Panc1 (cell line): ENCODE results near the gene INAFM1. TPM values are rescaled to one million over a fixed set of nuclear protein-coding genes. Genes with fewer than 3 reads are reported as not detected.

Experiments used
- ATAC-seq: fragments of 200-7000 bp; cut with Tn5 transposase; 2 replicates; pipeline ENCODE4 v1.9.1; 2020; ENCODE audit warnings: mild to moderate bottlenecking, moderate library complexity
- BruUV-seq: library from RNA; stranded (reverse); fragments of 400-500 nt; replicated peaks from 2 replicates; lab custom pipeline; 2021; lab: Mats Ljungman, UMichigan
- CTCF ChIA-PET: fragments of 300-600 bp; sonication (Branson Sonifier 250); formaldehyde crosslinking; loops from one replicate; lab custom pipeline; 2022; ENCODE audit warnings: antibody characterized with exemption; lab: Charles Lee
- POLR2A ChIA-PET: fragments of 300-600 bp; sonication (Branson Sonifier 250); formaldehyde crosslinking; loops from one replicate; lab custom pipeline; 2022; ENCODE audit warnings: antibody characterized with exemption; lab: Charles Lee
- DNase-seq: peaks from one replicate; pipeline ENCODE4 v3.0.0-alpha.2; 2010; ENCODE audit warnings: low read depth, low spot score
- H3K27ac ChIP-seq: 2 replicates; pipeline ENCODE4 v1.5.1; 2011; ENCODE audit warnings: mild to moderate bottlenecking, low read length, inconsistent platforms
- H3K27me3 ChIP-seq: fragments of 200-500 bp; sonication (Bioruptor generic); 2 replicates; pipeline ENCODE4 v1.6.0; 2014; ENCODE audit warnings: low read length, inconsistent platforms; ENCODE audit not compliant: control insufficient read depth, insufficient read depth
- H3K36me3 ChIP-seq: fragments of 200-500 bp; sonication (Bioruptor generic); 2 replicates; pipeline ENCODE4 v1.5.1; 2014; ENCODE audit warnings: inconsistent platforms, mild to moderate bottlenecking, low read length, moderate library complexity; ENCODE audit not compliant: control insufficient read depth, insufficient read depth
- H3K4me1 ChIP-seq: 2 replicates; pipeline ENCODE4 v1.5.1; 2011; ENCODE audit warnings: inconsistent platforms, mild to moderate bottlenecking, low read length, moderate library complexity; ENCODE audit not compliant: control insufficient read depth, insufficient read depth
- H3K4me3 ChIP-seq, 2 experiments: 2 replicates each; pipeline ENCODE4 v1.5.1; 2011 to 2012; ENCODE audit warnings: low read depth in 2 of 2, low read length in 2 of 2, mild to moderate bottlenecking in 2 of 2, inconsistent platforms in 1 of 2, moderate library complexity in 1 of 2
- H3K9me3 ChIP-seq: fragments of 200-500 bp; sonication (Bioruptor generic); 2 replicates; pipeline ENCODE4 v1.5.1; 2014; ENCODE audit warnings: low read depth, mild to moderate bottlenecking, inconsistent platforms, low read length, moderate library complexity; ENCODE audit not compliant: control insufficient read depth, insufficient read depth
- CTCF ChIP-seq: fragments of 450-650 bp; IDR thresholded peaks from 2 replicates; pipeline ENCODE4 v1.5.1; 2017; ENCODE audit warnings: mild to moderate bottlenecking
- POLR2AphosphoS5 ChIP-seq: IDR thresholded peaks from 2 replicates; pipeline ENCODE4 v1.6.1; 2012; ENCODE audit warnings: mild to moderate bottlenecking, low read depth, low read length, moderate library complexity
- REST ChIP-seq, 2 experiments: IDR thresholded peaks; 2 replicates each; pipeline ENCODE4 v1.6.1; 2011 to 2012; ENCODE audit warnings: low read depth in 2 of 2, control low read depth in 1 of 2, low read length in 1 of 2, mild to moderate bottlenecking in 1 of 2, moderate library complexity in 1 of 2; ENCODE audit not compliant: insufficient read depth in 1 of 2
- SIN3A ChIP-seq: IDR thresholded peaks from 2 replicates; pipeline ENCODE4 v1.6.1; 2012; ENCODE audit warnings: low read depth, mild to moderate bottlenecking, low read length, moderate library complexity, borderline replicate concordance; ENCODE audit not compliant: insufficient read depth
- TCF7L2 ChIP-seq: IDR thresholded peaks from 2 replicates; pipeline ENCODE4 v1.6.1; 2011; ENCODE audit warnings: mild to moderate bottlenecking, low read depth, low read length, inconsistent platforms
- in situ Hi-C: cut with HindIII; loops from 2 replicates; pipeline ENCODE4 v1.10.0; 2016; ENCODE audit warnings: low sequenced_read_pairs, low pct_unique_long_range_greater_than_20kb
- intact Hi-C: fragments of 100-400 bp; cut with micrococcal nuclease; formaldehyde crosslinking; loops from one replicate; pipeline ENCODE4 v1.10.0; 2022; ENCODE audit not compliant: unreplicated experiment
- total RNA-seq: library from RNA; stranded (reverse); gene quantifications from one replicate; pipeline ENCODE4 v1.2.1, GENCODE V29; 2021; ENCODE audit not compliant: unreplicated experiment

INAFM1 gene
- total RNA-seq, 1 experiment from 2014 or later = 13.1 TPM

GRCh38 chr19:47283405-47284059 lies 8.8 kb downstream of the INAFM1 start:
- TF ChIP-seq POLR2AphosphoS5 (no peak), SIN3A (no peak), CTCF (no peak), REST (IDR thresholded peaks at IDR 0.05; ENCODE audit: insufficient read depth in 1 of 2, low read depth in 2 of 2, low read length in 1 of 2) (no peak)
- H3K9me3 ChIP-seq = no peaks in the 10 kb centered on the region
- in situ Hi-C loops = no loop called here
- DNase-seq (no peak), ATAC-seq (no peak)
- H3K27ac ChIP-seq = no peak overlapping the region
- no peaks in the 10 kb centered on the region for H3K4me1 ChIP-seq
- ChIA-PET CTCF (no interaction called here), POLR2A (no interaction called here)
- H3K4me3 ChIP-seq = no peak overlapping the region
- no peaks in the 10 kb centered on the region for H3K36me3 ChIP-seq
- H3K27me3 ChIP-seq = no peaks in the 10 kb centered on the region
- intact Hi-C loops = no loop called here
- no TSS peak for BruUV-seq

- POLR2A ChIA-PET = no interaction called here
- in situ Hi-C loops (no loop called here), intact Hi-C loops (no loop called here)
- Histone ChIP-seq H3K4me3 (no peak overlapping the region), H3K9me3 (no peaks in the 10 kb centered on the region), H3K4me1 (no peaks in the 10 kb centered on the region), H3K36me3 (no peaks in the 10 kb centered on the region), H3K27ac (no peak overlapping the region), H3K27me3 (no peaks in the 10 kb centered on the region)
- TF ChIP-seq TCF7L2 (no peak), REST (IDR thresholded peaks at IDR 0.05; ENCODE audit: insufficient read depth in 1 of 2, low read depth in 2 of 2, low read length in 1 of 2) (no peak), SIN3A (no peak), CTCF (peak; percentile 87), POLR2AphosphoS5 (no peak)
- TSS peak; percentile 55 for BruUV-seq
- peak; percentile 36 for DNase-seq
- CTCF ChIA-PET = interaction anchor here (0.5 to 1.0 kb wide), 3 partner anchors 82 to 316 kb away, joined by 3 read pairs; no protein-coding TSS in a partner anchor
- peak; percentile 77 for ATAC-seq
Measured at GRCh38 chr19:47284324-47284899, 9.7 kb downstream of the INAFM1 start.
